GM12878 (cell line): ENCODE measurements around the gene CLASP2. TPM values are rescaled to one million over a fixed set of nuclear protein-coding genes. Genes with fewer than 3 reads are reported as not detected.

Source experiments
- polyA plus RNA-seq, 11 experiments: library from polyadenylated mRNA; depleted of rRNA in 4 of 11; unstranded in 6 of 11; stranded (reverse) in 5 of 11; fragments of >200 nt; fragmentation: Nextera tagmentation in 4 of 11; fragmentation: Illumina TruSeq in 1 of 11; extraction: Ambion mirVana in 4 of 11; extraction: Trizol in 1 of 11; gene quantifications; 1 replicate in 1 of 11; 2 replicates in 10 of 11; pipeline versions ENCODE4 v1.2.1 to v1.2.3, GENCODE V29; 2011 to 2016; ENCODE audit warnings: inconsistent platforms in 2 of 11, missing spikeins in 2 of 11, low read depth in 1 of 11
- small RNA-seq: library from RNA; depleted of rRNA; stranded (forward); fragments of <200 nt; gene quantifications from one replicate; pipeline ENCODE3, GENCODE V24; 2014
- total RNA-seq, 4 experiments: library from RNA; depleted of rRNA in 3 of 4; stranded (reverse); fragments of >200 nt in 3 of 4; fragmentation: Illumina TruSeq in 1 of 4; extraction: Trizol in 1 of 4; gene quantifications; 2 replicates each; pipeline versions ENCODE4 v1.2.1 to v1.2.3, GENCODE V29; 2013 to 2021

Gene CLASP2
- total and polyA plus RNA-seq, 10 of the 15 experiments (the other 5 are each of a cell fraction or from before 2014, with no cell fraction given): 4.0 to 38.3 (median 26.8) TPM

Small RNA genes within 50 kb of the gene (small RNA-seq; reads per million reads assigned to genes)
- gene COX6CP10 (not detected), gene RNA5SP128 (not detected)

Other genes with a start within 250 kb of the CLASP2 start
- 58.9 and 65.9 TPM in 2 replicates for gene PDCD6IP, start 80.4 kb upstream of the CLASP2 start, total RNA-seq (2014; rRNA removed)
- gene PDCD6IP, start 80.4 kb upstream of the CLASP2 start, total RNA-seq (2014; rRNA removed; fragmentation: Illumina TruSeq; extraction: Trizol): 86.7 and 87.1 TPM in 2 replicates
- 155 and 156 TPM in 2 replicates for gene PDCD6IP, start 80.4 kb upstream of the CLASP2 start, total RNA-seq (2021)
- gene PDCD6IP, start 80.4 kb upstream of the CLASP2 start, polyA plus RNA-seq (2011; rRNA removed): 169 and 267 TPM in 2 replicates
- 75.3 and 105 TPM in 2 replicates for gene PDCD6IP, start 80.4 kb upstream of the CLASP2 start, polyA plus RNA-seq (2014; fragmentation: Illumina TruSeq; extraction: Trizol)
- 10 to 100 TPM; 16.0 to 20.0 TPM for gene PDCD6IP, start 80.4 kb upstream of the CLASP2 start, polyA plus RNA-seq (2014; fragmentation: Nextera tagmentation; extraction: Ambion mirVana)
- gene PDCD6IP, start 80.4 kb upstream of the CLASP2 start, polyA plus RNA-seq (2014; rRNA removed): 58.8 and 61.1 TPM in 2 replicates
- gene PDCD6IP, start 80.4 kb upstream of the CLASP2 start, polyA plus RNA-seq (2016; fragmentation: Nextera tagmentation; extraction: Ambion mirVana): 100 to 1,000 TPM; 130 to 134 TPM